ENCODE results near the gene LRRC37A.
"Not testable (repeated sequence)": the region's sequence is repeated elsewhere in the genome, so short reads cannot be mapped to it uniquely, and the experiment has no call there.

LRRC37A gene

DNA sequence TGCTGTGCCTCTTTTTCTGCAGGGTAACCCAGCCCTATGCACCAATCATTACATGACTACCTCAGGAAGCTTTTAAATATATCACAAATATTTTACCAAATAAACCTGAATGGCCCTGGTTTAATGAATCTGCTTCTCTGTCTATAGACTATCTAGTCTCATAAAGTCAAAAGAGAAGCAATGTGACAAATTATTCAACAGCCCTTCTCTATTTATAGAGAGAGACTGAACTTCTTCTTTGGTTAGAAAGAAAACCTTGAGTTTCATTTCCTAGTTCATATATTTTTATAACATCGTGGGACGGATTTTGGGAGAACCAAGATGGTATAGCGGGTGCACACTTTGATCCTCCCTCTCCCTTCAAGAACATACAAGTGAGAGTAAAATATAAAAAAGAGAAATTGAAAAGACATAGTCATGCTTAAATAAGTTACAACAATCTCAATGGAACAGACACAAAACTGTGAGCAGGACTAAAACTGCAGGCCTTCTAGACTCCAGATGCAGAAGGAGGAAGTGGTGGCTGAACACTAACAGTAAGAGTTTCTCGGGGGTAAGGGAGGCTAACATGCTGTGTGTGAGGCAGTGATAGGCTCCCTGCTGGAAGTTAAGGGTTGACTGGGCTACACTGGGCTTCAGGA lies 3.9 kb upstream of the LRRC37A start:
- DNase-seq = not testable (repeated sequence)

DNA sequence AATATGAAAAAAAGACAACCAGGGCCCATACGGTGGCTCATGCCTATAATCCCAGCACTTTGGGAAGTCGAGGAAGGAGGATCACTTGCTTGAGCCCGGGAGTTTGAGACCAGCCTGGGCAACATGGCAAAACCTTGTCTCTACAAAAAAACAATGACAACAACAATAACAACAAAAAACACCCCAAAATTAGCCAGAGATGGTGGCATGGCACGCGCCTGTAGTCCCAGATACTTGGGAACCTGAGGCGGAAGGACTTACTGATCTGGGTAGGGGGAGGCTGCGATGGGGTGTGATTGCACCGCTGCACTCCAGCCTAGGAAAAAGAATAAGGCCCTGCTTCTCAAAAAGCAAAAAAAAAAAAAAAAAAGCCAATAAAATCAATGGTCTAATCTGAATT lies 3.3 kb upstream of the LRRC37A start:
- not testable (repeated sequence) for DNase-seq

DNA sequence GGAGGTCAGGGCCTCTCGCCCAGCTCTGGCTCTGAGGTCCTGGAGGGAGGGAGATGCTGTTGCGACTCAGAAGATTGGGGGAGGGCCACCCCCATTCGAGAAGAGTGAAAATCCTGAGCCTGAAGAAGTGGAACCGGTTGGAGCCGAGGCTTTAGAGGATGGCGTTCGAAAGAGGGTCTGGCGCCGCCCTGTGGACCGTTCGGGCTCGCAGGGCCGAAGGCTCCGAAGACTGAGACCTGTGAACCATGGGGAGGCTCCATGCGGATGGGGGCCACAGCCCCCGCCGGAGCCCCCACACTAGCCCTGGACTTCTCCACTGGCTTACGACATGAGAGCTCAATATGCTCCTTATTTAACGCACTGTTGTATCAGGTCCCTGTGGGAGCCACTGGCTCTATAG lies 46.3 kb downstream of the LRRC37A start:
- not testable (repeated sequence) for DNase-seq

DNA sequence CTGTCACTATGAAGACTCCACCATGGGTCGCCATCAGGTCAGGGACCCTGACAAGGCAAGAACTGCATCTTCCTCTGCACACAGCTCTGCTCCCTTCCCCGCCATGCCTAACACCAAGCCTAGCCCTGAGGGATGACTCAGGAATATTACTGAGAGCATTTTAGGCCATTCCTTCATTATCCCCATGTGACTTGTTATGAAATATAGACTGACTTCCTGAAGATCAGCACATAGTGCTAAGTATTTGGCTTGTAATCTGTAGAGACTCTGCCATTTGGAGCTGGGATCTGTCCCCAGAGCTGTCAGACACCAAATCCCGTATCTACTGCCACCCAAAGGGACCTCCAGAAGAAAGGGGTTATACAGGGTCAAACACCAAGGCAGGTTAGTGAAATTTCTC lies 47.2 kb downstream of the LRRC37A start:
- DNase-seq = not testable (repeated sequence)

GRCh38 chr17:46348345-46348744 lies 53.4 kb downstream of the LRRC37A start:
- not testable (repeated sequence) for DNase-seq

DNA sequence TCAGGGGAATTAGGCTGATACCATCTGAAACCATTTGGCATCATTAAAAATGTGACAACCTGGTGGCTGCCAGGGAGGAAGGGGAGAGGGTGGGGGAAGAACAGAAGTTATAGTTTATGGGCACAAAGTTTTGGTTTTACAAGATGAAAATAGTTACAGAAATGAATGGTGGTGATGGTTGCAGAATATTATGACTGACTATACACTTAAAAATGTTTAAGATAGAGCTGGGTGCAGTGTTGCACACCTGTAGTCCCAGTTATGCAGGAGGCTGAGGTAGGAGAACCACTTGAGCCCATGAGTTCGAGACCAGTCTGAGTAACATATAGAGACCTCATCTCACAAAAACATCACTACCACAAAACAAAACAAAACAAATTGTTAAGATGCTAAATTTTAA lies 54.1 kb downstream of the LRRC37A start:
- not testable (repeated sequence) for DNase-seq

- DNase-seq = not testable (repeated sequence)
Observed at GRCh38 chr17:46353856-46354255, 58.9 kb downstream of the LRRC37A start.

- DNase-seq = not testable (repeated sequence)
Observed at GRCh38 chr17:46361145-46361735, 66.3 kb downstream of the LRRC37A start.

- not testable (repeated sequence) for DNase-seq
Observed at GRCh38 chr17:46361755-46362154, 66.8 kb downstream of the LRRC37A start, which contains the start of gene ARL17B. ARL17B (minus strand) TSS chr17:46361766; CDS start chr17:46358397, 3,369 bp downstream.

GRCh38 chr17:46367520-46367919 lies 72.6 kb downstream of the LRRC37A start:
- DNase-seq = not testable (repeated sequence)

DNA sequence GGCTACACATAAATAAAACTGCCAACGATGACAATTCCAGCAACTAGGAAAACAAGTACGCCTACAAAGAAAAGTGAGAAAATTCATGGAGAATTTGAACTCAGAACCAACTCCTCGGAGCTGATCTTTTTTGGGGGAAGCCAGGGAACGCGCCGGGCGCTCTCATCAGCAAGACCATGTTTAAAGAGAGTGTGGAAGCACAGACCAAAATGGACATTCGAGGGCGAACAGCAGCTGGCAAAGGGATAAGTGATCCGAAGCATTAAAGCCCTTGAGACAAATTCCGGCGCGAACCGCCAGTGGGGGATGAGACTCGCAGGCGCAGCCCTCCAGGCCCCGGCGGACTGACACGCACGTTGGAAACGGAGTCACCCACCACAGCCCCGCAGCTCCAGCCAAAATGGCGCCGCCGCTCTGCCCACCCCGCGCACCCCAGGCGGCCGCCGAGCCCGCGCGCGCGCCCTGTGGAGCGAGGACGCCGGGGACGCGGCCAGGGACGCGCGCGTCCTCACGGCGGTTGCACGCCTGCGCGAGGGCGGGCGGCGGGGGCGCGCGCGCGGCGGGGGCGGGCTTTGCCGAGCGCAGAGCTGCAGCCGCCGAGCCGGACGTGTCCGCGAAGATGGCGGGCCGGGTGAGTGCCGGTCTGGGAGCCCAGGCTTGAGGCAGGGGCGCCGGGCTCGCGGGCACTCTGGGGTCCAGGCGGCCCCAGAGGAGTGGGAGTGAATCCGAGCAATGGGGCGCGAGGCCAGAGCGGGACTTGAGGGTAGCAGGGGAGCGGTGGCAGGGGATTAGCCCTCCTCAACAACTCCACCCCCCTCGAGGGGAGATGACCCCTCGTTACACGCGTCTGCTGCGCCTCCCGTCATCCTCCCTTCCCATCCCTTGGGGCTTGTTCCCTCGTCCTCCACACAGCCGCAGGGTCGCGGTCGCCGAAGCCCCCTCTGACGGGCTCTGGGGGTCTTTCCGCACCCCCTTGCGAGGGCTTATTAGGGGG lies 77.6 kb downstream of the LRRC37A start:
- DNase-seq = not testable (repeated sequence)

GRCh38 chr17:46373418-46373817 lies 78.5 kb downstream of the LRRC37A start:
- not testable (repeated sequence) for DNase-seq

DNA sequence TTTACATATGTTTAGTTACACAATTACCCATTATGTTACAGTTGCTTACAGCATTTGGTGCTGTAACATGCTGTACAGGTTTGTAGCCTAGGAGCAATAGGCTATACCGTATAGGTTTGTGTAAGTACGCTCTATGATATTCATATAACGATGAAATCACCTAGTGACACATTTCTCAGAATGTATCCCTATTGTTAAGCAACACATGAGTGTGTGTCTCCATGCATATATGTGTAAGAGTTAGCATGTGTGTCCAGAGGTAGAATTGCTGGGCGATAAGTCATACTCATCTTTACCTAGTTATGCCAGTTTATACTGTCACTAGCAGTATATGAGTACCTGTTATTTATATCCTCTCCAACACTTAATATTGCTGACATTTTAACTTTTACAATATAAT lies 88.2 kb downstream of the LRRC37A start:
- not testable (repeated sequence) for DNase-seq

GRCh38 chr17:46385491-46385890 lies 90.6 kb downstream of the LRRC37A start:
- not testable (repeated sequence) for DNase-seq
